ENCODE data around the gene BACE1-AS.
A peak's percentile ranks its signal among the peaks of the same experiment; 100 is the strongest.

Gene BACE1-AS

DNA sequence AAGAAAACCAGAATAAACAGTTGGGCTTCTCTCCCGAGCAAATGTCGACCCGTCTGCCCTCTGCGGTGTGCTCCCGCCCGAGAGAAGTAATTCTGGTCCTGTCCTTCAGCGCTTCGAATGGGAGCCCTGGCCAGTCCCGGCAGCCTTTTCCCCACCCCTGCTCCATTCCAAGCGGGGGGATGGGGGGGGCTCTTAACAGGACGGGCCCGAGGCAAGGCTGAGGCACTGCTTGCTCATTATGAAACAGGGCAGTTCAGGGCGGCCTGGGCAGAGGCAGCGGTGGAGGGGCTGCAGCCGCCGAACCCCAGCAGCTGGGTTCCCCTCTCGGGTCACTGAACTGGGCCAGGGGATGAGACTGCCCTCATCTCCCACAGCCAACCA, 9.1 kb downstream of the BACE1-AS start:
- DNase-seq (ENCODE audit: insufficient read length, low spot score) (no peak), FAIRE-seq (no peak)
- no peak for TF ChIP-seq POLR2AphosphoS5 (IDR thresholded peaks at IDR 0.05; ENCODE audit: low read depth, low read length)
- no peak for TF ChIP-seq POU2F2 (IDR thresholded peaks at IDR 0.05; ENCODE audit: low read depth, low read length)
- no peak for TF ChIP-seq PAX5 (IDR thresholded peaks at IDR 0.05; ENCODE audit: insufficient read depth, low read length, severe bottlenecking)
- TF ChIP-seq POLR2A (IDR thresholded peaks at IDR 0.05; ENCODE audit: low read depth, low read length), result no peak
- no peak for TF ChIP-seq SPI1 (IDR thresholded peaks at IDR 0.05; ENCODE audit: low read depth, low read length)
- TF ChIP-seq TAF1 (IDR thresholded peaks at IDR 0.05; ENCODE audit: low read depth, low read length), result no peak

DNA sequence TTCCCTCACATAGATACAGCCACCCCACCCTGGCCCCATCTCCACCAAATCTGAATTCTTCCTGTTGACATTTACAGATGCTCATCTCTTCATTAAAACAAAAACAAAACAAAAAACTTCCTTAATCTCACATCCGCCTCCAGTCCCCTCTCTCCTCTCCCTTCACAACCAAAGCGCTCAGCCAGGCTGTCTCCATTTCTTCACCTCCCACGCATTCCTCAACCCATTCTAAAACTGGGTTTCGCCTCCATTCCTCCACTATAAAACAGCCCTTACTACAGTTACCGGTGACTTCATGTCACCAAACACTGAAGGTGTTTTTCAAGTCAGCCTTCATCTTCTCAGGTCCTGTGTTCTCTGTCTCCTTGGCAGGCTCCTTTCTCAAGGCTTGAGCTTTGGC, 9.6 kb downstream of the BACE1-AS start:
- FAIRE-seq (no peak), DNase-seq (ENCODE audit: insufficient read length, low spot score) (no peak)
- no peak for TF ChIP-seq SPI1 (IDR thresholded peaks at IDR 0.05; ENCODE audit: low read depth, low read length)
- TF ChIP-seq TAF1 (IDR thresholded peaks at IDR 0.05; ENCODE audit: low read depth, low read length), result no peak
- TF ChIP-seq POLR2AphosphoS5 (IDR thresholded peaks at IDR 0.05; ENCODE audit: low read depth, low read length), result no peak
- no peak for TF ChIP-seq POLR2A (IDR thresholded peaks at IDR 0.05; ENCODE audit: low read depth, low read length)
- TF ChIP-seq PAX5 (IDR thresholded peaks at IDR 0.05; ENCODE audit: insufficient read depth, low read length, severe bottlenecking), result no peak
- no peak for TF ChIP-seq POU2F2 (IDR thresholded peaks at IDR 0.05; ENCODE audit: low read depth, low read length)

DNA sequence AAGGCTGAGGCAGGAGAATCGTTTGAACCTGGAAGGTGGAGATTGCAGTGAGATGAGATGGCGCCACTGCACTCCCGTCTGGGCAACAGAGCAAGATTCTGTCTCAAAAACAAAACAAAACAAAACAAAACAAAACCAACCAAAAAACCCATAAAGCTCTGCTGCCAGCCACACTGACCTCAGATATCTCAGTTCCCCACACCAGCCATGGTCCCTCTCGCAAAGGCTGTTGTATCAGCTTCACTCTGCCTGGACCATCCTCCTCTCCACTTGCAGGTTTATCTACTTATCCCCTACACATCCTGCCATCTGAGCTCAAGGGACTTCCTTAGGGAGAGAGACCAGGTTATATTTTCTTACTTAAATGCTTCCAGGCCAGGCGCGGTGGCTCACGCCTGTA, 11.1 kb downstream of the BACE1-AS start:
- FAIRE-seq (no peak), DNase-seq (ENCODE audit: insufficient read length, low spot score) (no peak)
- TF ChIP-seq PAX5 (IDR thresholded peaks at IDR 0.05; ENCODE audit: insufficient read depth, low read length, severe bottlenecking), result no peak
- no peak for TF ChIP-seq POU2F2 (IDR thresholded peaks at IDR 0.05; ENCODE audit: low read depth, low read length)
- no peak for TF ChIP-seq POLR2A (IDR thresholded peaks at IDR 0.05; ENCODE audit: low read depth, low read length)
- TF ChIP-seq TAF1 (IDR thresholded peaks at IDR 0.05; ENCODE audit: low read depth, low read length), result no peak
- no peak for TF ChIP-seq POLR2AphosphoS5 (IDR thresholded peaks at IDR 0.05; ENCODE audit: low read depth, low read length)
- peak; percentile 82 for TF ChIP-seq SPI1 (IDR thresholded peaks at IDR 0.05; ENCODE audit: low read depth, low read length)

DNA sequence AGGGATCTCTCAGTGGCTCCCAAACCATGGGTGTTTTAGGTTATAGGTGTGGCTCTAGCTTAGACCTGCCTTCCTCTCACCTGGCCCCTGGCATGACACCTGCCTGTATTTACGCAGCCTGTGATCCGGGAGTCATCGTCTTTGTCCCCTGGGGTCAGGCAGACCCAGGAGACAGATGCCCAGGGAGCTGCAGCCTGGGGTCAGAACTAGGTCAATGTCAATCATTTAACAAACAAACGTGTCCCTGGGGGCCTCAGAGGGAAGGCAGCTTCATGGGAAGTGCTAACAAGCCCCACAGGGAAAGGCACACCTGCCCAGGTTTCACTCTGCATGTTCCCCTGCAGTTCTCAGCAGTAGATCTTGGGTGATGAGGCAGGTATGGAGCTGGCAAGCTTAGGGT, 12.0 kb downstream of the BACE1-AS start:
- no peak for TF ChIP-seq POU2F2 (IDR thresholded peaks at IDR 0.05; ENCODE audit: low read depth, low read length)
- no peak for TF ChIP-seq POLR2A (IDR thresholded peaks at IDR 0.05; ENCODE audit: low read depth, low read length)
- no peak for TF ChIP-seq SPI1 (IDR thresholded peaks at IDR 0.05; ENCODE audit: low read depth, low read length)
- TF ChIP-seq TAF1 (IDR thresholded peaks at IDR 0.05; ENCODE audit: low read depth, low read length), result no peak
- TF ChIP-seq POLR2AphosphoS5 (IDR thresholded peaks at IDR 0.05; ENCODE audit: low read depth, low read length), result no peak
- no peak for TF ChIP-seq PAX5 (IDR thresholded peaks at IDR 0.05; ENCODE audit: insufficient read depth, low read length, severe bottlenecking)
- DNase-seq (ENCODE audit: insufficient read length, low spot score), result no peak
- no peak for FAIRE-seq

DNA sequence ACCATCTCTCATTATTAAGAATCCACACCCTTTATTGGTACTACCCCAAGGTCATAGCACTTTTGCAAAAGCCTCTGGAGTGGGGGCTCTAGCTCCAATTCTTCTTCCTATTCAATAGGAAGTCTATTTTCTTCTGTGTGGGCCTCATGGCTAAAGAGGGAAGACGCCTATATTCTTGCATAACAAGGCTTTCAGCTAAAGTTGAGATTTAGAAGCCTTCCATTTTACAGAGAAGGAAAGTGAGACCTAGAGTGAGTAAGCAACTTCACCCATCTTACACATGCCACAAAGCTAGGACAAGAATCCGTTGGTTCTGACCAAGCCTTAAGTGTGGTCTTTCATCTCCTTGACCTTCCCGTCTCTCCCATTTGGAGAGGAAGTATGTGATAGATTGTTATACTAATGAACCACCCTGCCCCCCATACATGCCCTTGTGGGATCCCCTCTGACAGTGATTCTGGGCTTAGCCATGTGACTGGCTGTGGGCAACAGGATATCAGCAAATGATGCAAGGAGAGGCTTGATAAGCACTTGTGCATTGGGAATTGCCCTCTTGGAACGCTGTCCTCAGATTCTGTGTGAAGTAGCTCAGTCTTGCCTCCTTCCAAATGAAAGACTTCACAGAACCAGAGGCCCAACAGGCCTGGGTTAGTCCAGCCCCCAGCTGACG, 12.6 kb downstream of the BACE1-AS start:
- TF ChIP-seq POU2F2 (IDR thresholded peaks at IDR 0.05; ENCODE audit: low read depth, low read length) (no peak), SPI1 (IDR thresholded peaks at IDR 0.05; ENCODE audit: low read depth, low read length) (no peak), POLR2AphosphoS5 (IDR thresholded peaks at IDR 0.05; ENCODE audit: low read depth, low read length) (no peak), PAX5 (IDR thresholded peaks at IDR 0.05; ENCODE audit: insufficient read depth, low read length, severe bottlenecking) (no peak), POLR2A (IDR thresholded peaks at IDR 0.05; ENCODE audit: low read depth, low read length) (no peak), TAF1 (IDR thresholded peaks at IDR 0.05; ENCODE audit: low read depth, low read length) (no peak)
- FAIRE-seq (no peak), DNase-seq (ENCODE audit: insufficient read length, low spot score) (no peak)

DNA sequence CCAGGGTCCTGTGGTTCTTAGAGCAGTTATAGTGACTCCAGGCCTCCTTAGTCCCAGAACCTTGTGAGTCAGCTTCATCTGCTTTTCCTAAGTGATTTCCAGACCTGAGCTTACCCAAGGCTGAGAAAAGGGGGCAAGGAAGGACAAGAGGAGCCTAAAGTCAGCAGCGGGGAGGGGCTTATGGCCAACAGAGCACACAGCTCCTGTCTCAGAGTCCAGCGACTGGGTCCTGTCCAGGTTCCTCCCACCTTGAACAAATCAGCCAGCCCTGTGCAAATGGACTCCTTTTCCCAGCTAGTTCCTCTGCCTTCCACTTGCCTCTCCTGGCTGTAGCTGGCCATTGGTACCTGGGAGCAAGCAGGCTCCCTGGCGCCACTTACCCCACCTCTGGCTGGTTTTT, 14.0 kb downstream of the BACE1-AS start:
- DNase-seq (ENCODE audit: insufficient read length, low spot score) (no peak), FAIRE-seq (no peak)
- TF ChIP-seq POU2F2 (IDR thresholded peaks at IDR 0.05; ENCODE audit: low read depth, low read length), result no peak
- TF ChIP-seq PAX5 (IDR thresholded peaks at IDR 0.05; ENCODE audit: insufficient read depth, low read length, severe bottlenecking), result no peak
- TF ChIP-seq SPI1 (IDR thresholded peaks at IDR 0.05; ENCODE audit: low read depth, low read length), result no peak
- no peak for TF ChIP-seq POLR2A (IDR thresholded peaks at IDR 0.05; ENCODE audit: low read depth, low read length)

DNA sequence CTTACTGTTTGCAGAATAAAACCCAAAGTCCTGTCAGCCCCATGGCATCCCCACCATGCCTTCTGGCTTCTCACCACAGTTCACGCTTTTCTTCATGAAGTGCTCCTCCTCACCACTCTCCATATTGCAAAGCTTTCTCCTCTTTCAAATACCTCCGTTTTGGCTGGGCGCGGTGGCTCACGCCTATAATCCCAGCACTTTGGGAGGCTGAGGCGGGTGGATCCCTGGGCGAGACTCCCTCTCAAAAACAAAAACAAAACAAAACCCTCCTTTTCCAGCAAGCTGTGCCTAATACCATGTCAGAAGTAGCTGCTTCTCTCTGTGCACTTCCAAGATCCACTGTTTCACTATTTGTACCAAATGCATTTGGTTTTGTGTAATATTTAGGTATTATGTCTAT, 18.2 kb downstream of the BACE1-AS start:
- no peak for FAIRE-seq
- DNase-seq (ENCODE audit: insufficient read length, low spot score), result no peak
- TF ChIP-seq SPI1 (IDR thresholded peaks at IDR 0.05; ENCODE audit: low read depth, low read length) (no peak), TAF1 (IDR thresholded peaks at IDR 0.05; ENCODE audit: low read depth, low read length) (no peak), POLR2AphosphoS5 (IDR thresholded peaks at IDR 0.05; ENCODE audit: low read depth, low read length) (no peak), POLR2A (IDR thresholded peaks at IDR 0.05; ENCODE audit: low read depth, low read length) (no peak), PAX5 (IDR thresholded peaks at IDR 0.05; ENCODE audit: insufficient read depth, low read length, severe bottlenecking) (no peak), POU2F2 (IDR thresholded peaks at IDR 0.05; ENCODE audit: low read depth, low read length) (no peak)

DNA sequence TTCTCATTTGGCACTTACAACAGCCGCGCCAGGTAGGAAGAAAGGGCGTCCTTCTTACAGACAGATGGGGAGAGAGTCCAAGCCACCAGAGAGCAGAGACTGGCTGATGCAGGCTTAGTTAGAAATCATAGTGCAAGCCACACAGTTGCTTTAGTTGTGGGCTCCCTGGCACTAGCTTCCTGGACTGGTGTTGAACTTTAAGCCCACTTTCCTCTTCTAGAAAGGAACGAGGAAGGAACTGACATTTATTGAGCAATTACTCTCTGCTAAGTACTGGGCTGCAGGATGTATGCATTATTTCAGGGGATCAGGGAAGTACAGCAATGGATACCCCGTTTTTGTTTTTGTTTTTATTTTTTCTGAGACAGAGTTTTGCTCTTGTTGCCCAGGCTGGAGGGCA, 21.9 kb downstream of the BACE1-AS start:
- no peak for DNase-seq (ENCODE audit: insufficient read length, low spot score)
- TF ChIP-seq TAF1 (IDR thresholded peaks at IDR 0.05; ENCODE audit: low read depth, low read length), result no peak
- no peak for TF ChIP-seq SPI1 (IDR thresholded peaks at IDR 0.05; ENCODE audit: low read depth, low read length)
- TF ChIP-seq POLR2A (IDR thresholded peaks at IDR 0.05; ENCODE audit: low read depth, low read length), result no peak
- TF ChIP-seq POU2F2 (IDR thresholded peaks at IDR 0.05; ENCODE audit: low read depth, low read length), result no peak
- no peak for TF ChIP-seq POLR2AphosphoS5 (IDR thresholded peaks at IDR 0.05; ENCODE audit: low read depth, low read length)
- no peak for TF ChIP-seq PAX5 (IDR thresholded peaks at IDR 0.05; ENCODE audit: insufficient read depth, low read length, severe bottlenecking)
- FAIRE-seq, result no peak

DNA sequence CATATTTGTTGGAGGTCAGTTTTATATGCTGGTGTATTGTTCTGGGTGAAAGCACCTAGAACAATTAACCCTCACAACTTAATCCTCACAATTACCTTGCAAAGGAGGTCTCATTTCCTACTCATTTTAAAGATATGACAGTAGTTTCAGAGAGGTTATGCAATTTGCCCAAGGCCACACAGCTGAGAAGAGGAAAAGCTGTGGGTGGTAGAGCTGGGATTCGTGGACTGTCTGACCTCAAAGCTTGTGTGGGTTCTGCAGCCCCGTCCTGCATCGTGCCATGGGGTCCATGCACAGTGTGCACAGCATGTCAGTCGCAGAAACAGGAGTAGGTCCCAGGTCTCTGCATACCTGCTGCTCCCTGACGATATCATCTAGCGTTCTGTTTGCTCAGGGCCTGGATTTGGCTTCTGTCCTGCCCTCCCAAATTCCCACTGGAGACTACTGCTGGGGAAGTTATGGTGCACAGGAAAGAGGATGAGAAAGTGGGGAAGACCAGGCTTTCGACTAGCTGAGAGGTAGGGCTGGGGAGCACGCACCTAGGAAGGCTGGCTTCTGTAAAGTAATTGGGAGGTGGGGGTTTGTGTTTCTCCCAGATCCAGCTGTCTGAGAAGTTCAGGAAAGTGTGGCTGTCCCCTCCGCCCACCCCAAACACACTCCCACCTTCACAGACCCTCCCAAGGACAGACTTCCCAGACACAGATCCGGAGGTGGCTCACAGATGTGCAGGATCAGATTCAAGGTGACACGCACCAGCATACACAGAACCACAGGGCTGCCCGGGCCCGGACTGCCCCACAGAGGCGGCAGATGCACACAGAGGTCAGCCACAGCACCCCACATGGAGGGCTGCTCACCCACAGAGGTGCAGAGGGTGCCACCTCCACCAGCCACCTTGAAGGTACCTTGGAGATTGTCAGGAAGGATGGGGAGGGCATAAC, 23.0 kb downstream of the BACE1-AS start:
- DNase-seq (ENCODE audit: insufficient read length, low spot score) (no peak), FAIRE-seq (no peak)
- TF ChIP-seq SPI1 (IDR thresholded peaks at IDR 0.05; ENCODE audit: low read depth, low read length) (no peak), POU2F2 (IDR thresholded peaks at IDR 0.05; ENCODE audit: low read depth, low read length) (no peak), PAX5 (IDR thresholded peaks at IDR 0.05; ENCODE audit: insufficient read depth, low read length, severe bottlenecking) (no peak)
